ENCODE measurements around the gene TAS2R50.

TAS2R50 gene

DNA sequence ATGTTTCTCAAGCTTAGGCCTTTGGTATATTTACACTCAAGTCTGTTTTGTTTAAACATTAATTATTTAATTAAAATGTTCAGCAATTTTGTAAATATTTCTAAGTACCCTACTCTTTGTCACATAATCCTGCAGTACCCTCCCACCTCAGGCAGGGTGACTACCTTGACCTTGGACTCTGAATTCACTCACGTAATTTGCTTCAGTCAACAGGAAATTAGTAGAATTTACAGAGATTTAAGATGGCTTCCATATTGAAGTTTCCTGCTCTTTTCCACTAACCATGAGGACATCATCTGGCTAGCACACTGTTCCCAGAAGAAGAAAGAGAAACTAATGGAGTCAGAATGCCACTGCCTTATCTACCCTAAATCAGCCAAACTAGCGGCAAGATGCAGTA is 36.7 kb upstream of the TAS2R50 start:
- WGBS = 95% methylated on average over 2 of the region's 2 CpGs
- Histone ChIP-seq H3K9me3 (ENCODE audit: control insufficient read depth, low read length) (peaks cover 3% of the 10 kb centered on the region), H3K4ac (ENCODE audit: low read depth in 1 of 2, low read length in 2 of 2) (no peak overlapping the region), H3K23ac (ENCODE audit: low read length in 2 of 2) (no peak overlapping the region), H2AFZ (ENCODE audit: low read depth, low read length) (no peak overlapping the region), H2BK15ac (ENCODE audit: low read depth, poor library complexity, severe bottlenecking) (no peak overlapping the region), H3K79me1 (replicated peaks; ENCODE audit: low read length, poor library complexity, severe bottlenecking) (peaks cover 13% of the 10 kb centered on the region), H3K9ac (ENCODE audit: low read length) (no peak overlapping the region), H3K27ac (ENCODE audit: low read length, poor library complexity, severe bottlenecking) (no peak overlapping the region), H3K4me1 (ENCODE audit: control insufficient read depth, insufficient read depth, low read depth, low read length) (no peaks in the 10 kb centered on the region), H2BK5ac (ENCODE audit: low read depth, low read length, poor library complexity, severe bottlenecking) (no peak overlapping the region), H4K8ac (ENCODE audit: low read length) (no peak overlapping the region), H3K4me3 (ENCODE audit: insufficient read depth in 1 of 2, low read depth in 1 of 2, low read length in 2 of 2) (no peak overlapping the region), H3K18ac (ENCODE audit: low read depth in 1 of 2, low read length in 2 of 2) (no peak overlapping the region), H3K14ac (ENCODE audit: low read length in 2 of 2) (no peak overlapping the region), H2BK12ac (ENCODE audit: low read length in 2 of 2) (no peak overlapping the region), H3K4me2 (ENCODE audit: low read length, poor library complexity, severe bottlenecking) (no peak overlapping the region), H2AK5ac (ENCODE audit: low read length, severe bottlenecking) (no peak overlapping the region), H2BK120ac (ENCODE audit: low read depth, low read length) (no peak overlapping the region), H4K91ac (ENCODE audit: low read length) (no peak overlapping the region), H3K36me3 (ENCODE audit: control insufficient read depth in 1 of 2, insufficient read depth in 2 of 2, low read depth in 1 of 2, low read length in 2 of 2) (peaks cover 10 to 20% of the 10 kb centered on the region in 2 experiments), H3K27me3 (ENCODE audit: control insufficient read depth in 1 of 2, insufficient read depth in 1 of 2, low read length in 2 of 2) (no peaks in the 10 kb centered on the region)
- DNase-seq = no peak

- WGBS = 100% methylated on average over 1 of the region's 1 CpG
- H3K36me3 ChIP-seq (ENCODE audit: control insufficient read depth in 1 of 2, insufficient read depth in 2 of 2, low read depth in 1 of 2, low read length in 2 of 2) = peaks cover 7 to 12% of the 10 kb centered on the region in 2 experiments
These were observed 35.8 kb upstream of the TAS2R50 start, which contains the start of gene TAS2R19 for GRCh38 chr12:11022520-11022919. Gene TAS2R19 (minus strand): TSS chr12:11022620. CDS start chr12:11022571, 49 bp downstream.

GRCh38 chr12:11016937-11017336 is 30.2 kb upstream of the TAS2R50 start:
- Histone ChIP-seq H3K4ac (ENCODE audit: low read depth in 1 of 2, low read length in 2 of 2) (no peak overlapping the region), H3K23ac (ENCODE audit: low read length in 2 of 2) (no peak overlapping the region)

More at GRCh38 chr12:11022520-11022919, 35.8 kb upstream of the TAS2R50 start, which contains the start of gene TAS2R19:
- no peak within 1 kb of the TSS for H2AK5ac ChIP-seq (ENCODE audit: low read length, severe bottlenecking)
- H3K4me1 ChIP-seq (ENCODE audit: control insufficient read depth, insufficient read depth, low read depth, low read length) = no peaks in the 10 kb centered on the region
- no peak within 1 kb of the TSS for H3K23ac ChIP-seq (ENCODE audit: low read length in 2 of 2)
- DNase-seq = no peak
- H3K27me3 ChIP-seq (ENCODE audit: control insufficient read depth in 1 of 2, insufficient read depth in 1 of 2, low read length in 2 of 2) = no peaks in the 10 kb centered on the region
- no peak within 1 kb of the TSS for H3K4me2 ChIP-seq (ENCODE audit: low read length, poor library complexity, severe bottlenecking)
- H2BK5ac ChIP-seq (ENCODE audit: low read depth, low read length, poor library complexity, severe bottlenecking) = no peak within 1 kb of the TSS
- H3K9me3 ChIP-seq (ENCODE audit: control insufficient read depth, low read length) = peaks cover 3% of the 10 kb centered on the region
- H3K4me3 ChIP-seq (ENCODE audit: insufficient read depth in 1 of 2, low read depth in 1 of 2, low read length in 2 of 2) = no peak within 1 kb of the TSS
- H3K18ac ChIP-seq (ENCODE audit: low read depth in 1 of 2, low read length in 2 of 2) = no peak within 1 kb of the TSS
- no peak within 1 kb of the TSS for H2BK120ac ChIP-seq (ENCODE audit: low read depth, low read length)
- H2BK12ac ChIP-seq (ENCODE audit: low read length in 2 of 2) = no peak within 1 kb of the TSS
- H2AFZ ChIP-seq (ENCODE audit: low read depth, low read length) = no peak within 1 kb of the TSS
- no peak within 1 kb of the TSS for H3K4ac ChIP-seq (ENCODE audit: low read depth in 1 of 2, low read length in 2 of 2)
- H3K9ac ChIP-seq (ENCODE audit: low read length) = no peak within 1 kb of the TSS
- no peak within 1 kb of the TSS for H2BK15ac ChIP-seq (ENCODE audit: low read depth, poor library complexity, severe bottlenecking)
- H4K91ac ChIP-seq (ENCODE audit: low read length) = no peak within 1 kb of the TSS
- peaks cover 13% of the 10 kb centered on the region for H3K79me1 ChIP-seq (replicated peaks; ENCODE audit: low read length, poor library complexity, severe bottlenecking)
- H4K8ac ChIP-seq (ENCODE audit: low read length) = no peak within 1 kb of the TSS
- H3K27ac ChIP-seq (ENCODE audit: low read length, poor library complexity, severe bottlenecking) = no peak within 1 kb of the TSS
- no peak within 1 kb of the TSS for H3K14ac ChIP-seq (ENCODE audit: low read length in 2 of 2)

GRCh38 chr12:11015775-11016430 is 29.2 kb upstream of the TAS2R50 start:
- H3K18ac ChIP-seq (ENCODE audit: low read depth in 1 of 2, low read length in 2 of 2) = no peak overlapping the region
- no peak overlapping the region for H3K4me3 ChIP-seq (ENCODE audit: insufficient read depth in 1 of 2, low read depth in 1 of 2, low read length in 2 of 2)
- no peak overlapping the region for H3K14ac ChIP-seq (ENCODE audit: low read length in 2 of 2)
- no peak overlapping the region for H3K23ac ChIP-seq (ENCODE audit: low read length in 2 of 2)
- no peak overlapping the region for H2BK120ac ChIP-seq (ENCODE audit: low read depth, low read length)
- no peak overlapping the region for H3K4ac ChIP-seq (ENCODE audit: low read depth in 1 of 2, low read length in 2 of 2)
- peaks cover 4 to 6% of the 10 kb centered on the region in 2 experiments for H3K36me3 ChIP-seq (ENCODE audit: control insufficient read depth in 1 of 2, insufficient read depth in 2 of 2, low read depth in 1 of 2, low read length in 2 of 2)
- H2BK12ac ChIP-seq (ENCODE audit: low read length in 2 of 2) = no peak overlapping the region
- no peak for DNase-seq
- no peak overlapping the region for H4K8ac ChIP-seq (ENCODE audit: low read length)
- no peak overlapping the region for H3K9ac ChIP-seq (ENCODE audit: low read length)
- no peak overlapping the region for H2BK5ac ChIP-seq (ENCODE audit: low read depth, low read length, poor library complexity, severe bottlenecking)
- no peak overlapping the region for H4K91ac ChIP-seq (ENCODE audit: low read length)
- no peak overlapping the region for H2AFZ ChIP-seq (ENCODE audit: low read depth, low read length)
- H3K79me1 ChIP-seq (replicated peaks; ENCODE audit: low read length, poor library complexity, severe bottlenecking) = peaks cover 18% of the 10 kb centered on the region
- 82% methylated on average over 4 of the region's 4 CpGs for WGBS
- no peak overlapping the region for H3K27ac ChIP-seq (ENCODE audit: low read length, poor library complexity, severe bottlenecking)
- peaks cover 2% of the 10 kb centered on the region for H3K4me1 ChIP-seq (ENCODE audit: control insufficient read depth, insufficient read depth, low read depth, low read length)
- no peak overlapping the region for H3K4me2 ChIP-seq (ENCODE audit: low read length, poor library complexity, severe bottlenecking)
- H2AK5ac ChIP-seq (ENCODE audit: low read length, severe bottlenecking) = no peak overlapping the region
- H3K27me3 ChIP-seq (ENCODE audit: control insufficient read depth in 1 of 2, insufficient read depth in 1 of 2, low read length in 2 of 2) = no peaks in the 10 kb centered on the region
- H2BK15ac ChIP-seq (ENCODE audit: low read depth, poor library complexity, severe bottlenecking) = no peak overlapping the region
- H3K9me3 ChIP-seq (ENCODE audit: control insufficient read depth, low read length) = no peaks in the 10 kb centered on the region

More at GRCh38 chr12:11016937-11017336, 30.2 kb upstream of the TAS2R50 start:
- Histone ChIP-seq H2BK12ac (ENCODE audit: low read length in 2 of 2) (no peak overlapping the region), H2AFZ (ENCODE audit: low read depth, low read length) (no peak overlapping the region), H3K4me3 (ENCODE audit: insufficient read depth in 1 of 2, low read depth in 1 of 2, low read length in 2 of 2) (no peak overlapping the region), H3K36me3 (ENCODE audit: control insufficient read depth in 1 of 2, insufficient read depth in 2 of 2, low read depth in 1 of 2, low read length in 2 of 2) (peaks cover 4 to 6% of the 10 kb centered on the region in 2 experiments), H3K14ac (ENCODE audit: low read length in 2 of 2) (no peak overlapping the region), H3K4me1 (ENCODE audit: control insufficient read depth, insufficient read depth, low read depth, low read length) (peaks cover 2% of the 10 kb centered on the region), H2BK15ac (ENCODE audit: low read depth, poor library complexity, severe bottlenecking) (no peak overlapping the region), H3K4me2 (ENCODE audit: low read length, poor library complexity, severe bottlenecking) (no peak overlapping the region), H3K27me3 (ENCODE audit: control insufficient read depth in 1 of 2, insufficient read depth in 1 of 2, low read length in 2 of 2) (no peaks in the 10 kb centered on the region), H2BK120ac (ENCODE audit: low read depth, low read length) (no peak overlapping the region), H3K18ac (ENCODE audit: low read depth in 1 of 2, low read length in 2 of 2) (no peak overlapping the region), H2BK5ac (ENCODE audit: low read depth, low read length, poor library complexity, severe bottlenecking) (no peak overlapping the region), H4K8ac (ENCODE audit: low read length) (no peak overlapping the region), H3K27ac (ENCODE audit: low read length, poor library complexity, severe bottlenecking) (no peak overlapping the region), H3K79me1 (replicated peaks; ENCODE audit: low read length, poor library complexity, severe bottlenecking) (peaks cover 18% of the 10 kb centered on the region), H2AK5ac (ENCODE audit: low read length, severe bottlenecking) (no peak overlapping the region), H3K9me3 (ENCODE audit: control insufficient read depth, low read length) (no peaks in the 10 kb centered on the region), H4K91ac (ENCODE audit: low read length) (no peak overlapping the region), H3K9ac (ENCODE audit: low read length) (no peak overlapping the region)
- WGBS = no CpG with 5 or more reads among the region's 1 CpG
- no peak for DNase-seq

Data from mesenchymal stem cell (in vitro differentiated cells and primary cell).